ENCODE data around the gene TBX18.

- peak; percentile 81 for TF ChIP-seq CTCF (conservative IDR thresholded peaks at IDR 0.05)
- no peak for TF ChIP-seq ZFX (IDR thresholded peaks at IDR 0.05)
Observed at GRCh38 chr6:84685983-84686584, 78.3 kb downstream of the TBX18 start.

Measured in C4-2B (cell line).